Common myeloid progenitor, CD34-positive (primary cell): Measurements from ENCODE around the gene NXT2.
"Not testable (repeated sequence)": the region's sequence is repeated elsewhere in the genome, so short reads cannot be mapped to it uniquely, and the experiment has no call there.

Experiments
- CTCF ChIA-PET: fragments of 350-600 bp; sonication (Branson Sonifier 250); formaldehyde crosslinking; loops from one replicate; lab custom pipeline; 2021; ENCODE audit warnings: antibody characterized with exemption; lab: Charles Lee
- POLR2A ChIA-PET: fragments of 350-600 bp; sonication (Branson Sonifier 250); formaldehyde crosslinking; loops from one replicate; lab custom pipeline; 2021; ENCODE audit warnings: antibody characterized with exemption; lab: Charles Lee
- DNase-seq, 3 donors: peaks; one replicate each; pipeline versions ENCODE4 v3.0.0 to v3.0.0-alpha.2; 2013
- H3K27ac ChIP-seq, 2 experiments: 1 replicate in 1 of 2; 2 replicates in 1 of 2; pipeline ENCODE4 v1.7.0; 2013; ENCODE audit warnings: inconsistent platforms in 2 of 2, low read length in 2 of 2, mild to moderate bottlenecking in 2 of 2, low read depth in 1 of 2, moderate library complexity in 1 of 2; ENCODE audit not compliant: severe bottlenecking in 2 of 2, insufficient read depth in 1 of 2, poor library complexity in 1 of 2
- H3K27me3 ChIP-seq, 5 experiments: replicated peaks in 2 of 5; 1 replicate in 3 of 5; 2 replicates in 2 of 5; pipeline versions ENCODE4 v1.6.1 to v1.7.0; 2013; ENCODE audit warnings: low read length in 4 of 5, mild to moderate bottlenecking in 2 of 5, moderate library complexity in 2 of 5, inconsistent platforms in 1 of 5; ENCODE audit not compliant: insufficient read depth in 5 of 5, control insufficient read depth in 4 of 5
- H3K36me3 ChIP-seq, 4 experiments: 1 replicate in 2 of 4; 2 replicates in 2 of 4; pipeline versions ENCODE4 v1.6.1 to v1.7.0; 2013; ENCODE audit warnings: low read length in 3 of 4, control low read depth in 1 of 4, mild to moderate bottlenecking in 1 of 4; ENCODE audit not compliant: control insufficient read depth in 4 of 4, insufficient read depth in 4 of 4
- H3K4me1 ChIP-seq, 4 experiments: 1 replicate in 3 of 4; 2 replicates in 1 of 4; pipeline versions ENCODE4 v1.6.1 to v1.7.1; 2013; ENCODE audit warnings: low read length in 3 of 4, mild to moderate bottlenecking in 3 of 4, control low read depth in 1 of 4, inconsistent platforms in 1 of 4, moderate library complexity in 1 of 4; ENCODE audit not compliant: control insufficient read depth in 4 of 4, insufficient read depth in 4 of 4; ENCODE audit errors: control extremely low read depth in 1 of 4
- H3K4me3 ChIP-seq, 7 experiments: 1 replicate in 4 of 7; 2 replicates in 3 of 7; pipeline versions ENCODE4 v1.5.1 to v1.7.0; 2013; ENCODE audit warnings: mild to moderate bottlenecking in 7 of 7, low read length in 6 of 7, moderate library complexity in 6 of 7, inconsistent platforms in 2 of 7, low read depth in 2 of 7, control low read depth in 1 of 7; ENCODE audit not compliant: insufficient read depth in 4 of 7, control insufficient read depth in 1 of 7; ENCODE audit errors: extremely low read depth in 1 of 7
- H3K9me3 ChIP-seq, 5 experiments: 1 replicate in 4 of 5; 2 replicates in 1 of 5; pipeline versions ENCODE4 v1.6.1 to v1.7.1; 2013; ENCODE audit warnings: low read length in 4 of 5, mild to moderate bottlenecking in 2 of 5, inconsistent platforms in 1 of 5, low read depth in 1 of 5, moderate library complexity in 1 of 5; ENCODE audit not compliant: control insufficient read depth in 4 of 5, insufficient read depth in 2 of 5; ENCODE audit errors: control extremely low read depth in 1 of 5
- WGBS: methylation state at CpG from one replicate; pipeline ENCODE4 v1.1.5; 2013; ENCODE audit not compliant: insufficient coverage; 5-methylcytosine and 5-hydroxymethylcytosine counted together

Gene NXT2

GRCh38 chrX:109553862-109554261 lies 17.2 kb downstream of the NXT2 start:
- Histone ChIP-seq H3K36me3 (no peaks in the 10 kb centered on the region), H3K4me1 (no peaks in the 10 kb centered on the region), H3K9me3 (peaks cover 0 to 1% (median 0%) of the 10 kb centered on the region in 5 experiments), H3K4me3 (no peak overlapping the region), H3K27ac (no peak overlapping the region), H3K27me3 (peaks cover 0 to 2% (median 0%) of the 10 kb centered on the region in 5 experiments)
- WGBS, result no CpG with 5 or more reads among the region's 1 CpG
- POLR2A ChIA-PET, result no interaction called here
- peak in 1 of 3 donors; percentile 8 for DNase-seq
- CTCF ChIA-PET, result no interaction called here

GRCh38 chrX:109576083-109576482 lies 39.4 kb downstream of the NXT2 start:
- CTCF ChIA-PET, POLR2A ChIA-PET, H3K4me1 ChIP-seq, H3K27ac ChIP-seq, DNase-seq, H3K36me3 ChIP-seq, H3K9me3 ChIP-seq, H3K27me3 ChIP-seq, H3K4me3 ChIP-seq: not testable (repeated sequence)
- WGBS, result 59% methylated on average over 2 of the region's 4 CpGs

GRCh38 chrX:109577055-109577454 lies 40.4 kb downstream of the NXT2 start:
- H3K36me3 ChIP-seq, result no peaks in the 10 kb centered on the region
- DNase-seq, result no peak
- no peaks in the 10 kb centered on the region for H3K4me1 ChIP-seq
- no peak overlapping the region for H3K4me3 ChIP-seq
- ChIA-PET POLR2A (no interaction called here), CTCF (no interaction called here)
- no CpG with 5 or more reads among the region's 2 CpGs for WGBS
- no peaks in the 10 kb centered on the region for H3K27me3 ChIP-seq
- H3K9me3 ChIP-seq, result no peaks in the 10 kb centered on the region
- no peak overlapping the region for H3K27ac ChIP-seq

- Histone ChIP-seq H3K4me3 (no peak overlapping the region), H3K9me3 (no peaks in the 10 kb centered on the region), H3K27me3 (no peaks in the 10 kb centered on the region), H3K36me3 (no peaks in the 10 kb centered on the region), H3K4me1 (no peaks in the 10 kb centered on the region), H3K27ac (no peak overlapping the region)
- WGBS, result 75% methylated on average over 1 of the region's 1 CpG
- DNase-seq, result no peak
- ChIA-PET POLR2A (no interaction called here), CTCF (no interaction called here)
Measured at GRCh38 chrX:109578916-109579315, 42.3 kb downstream of the NXT2 start.

GRCh38 chrX:109585488-109585887 lies 48.8 kb downstream of the NXT2 start:
- ChIA-PET CTCF (no interaction called here), POLR2A (no interaction called here)
- no peaks in the 10 kb centered on the region for H3K9me3 ChIP-seq
- H3K27ac ChIP-seq, result no peak overlapping the region
- peaks cover 0 to 2% (median 0%) of the 10 kb centered on the region in 5 experiments for H3K27me3 ChIP-seq
- 89% methylated on average over 7 of the region's 7 CpGs for WGBS
- DNase-seq, result no peak
- H3K4me3 ChIP-seq, result no peak overlapping the region
- no peaks in the 10 kb centered on the region for H3K4me1 ChIP-seq
- no peaks in the 10 kb centered on the region for H3K36me3 ChIP-seq

GRCh38 chrX:109590176-109590575 lies 53.5 kb downstream of the NXT2 start:
- H3K4me1 ChIP-seq, result no peaks in the 10 kb centered on the region
- no peak overlapping the region for H3K4me3 ChIP-seq
- H3K27ac ChIP-seq, result no peak overlapping the region
- ChIA-PET POLR2A (no interaction called here), CTCF (no interaction called here)
- H3K9me3 ChIP-seq, result no peaks in the 10 kb centered on the region
- 90% methylated on average over 2 of the region's 4 CpGs for WGBS
- H3K27me3 ChIP-seq, result peaks cover 0 to 2% (median 0%) of the 10 kb centered on the region in 5 experiments
- no peak for DNase-seq
- no peaks in the 10 kb centered on the region for H3K36me3 ChIP-seq
